GM23338 (cell line): ENCODE measurements around the gene COL2A1. TPM values are rescaled to one million over a fixed set of nuclear protein-coding genes. Genes with fewer than 3 reads are reported as not detected.

ENCODE experiments used
- ATAC-seq: fragments of 200-7000 bp; cut with Tn5 transposase; 3 replicates; pipeline ENCODE4 v1.9.1; 2020
- DNase-seq: peaks from one replicate; pipeline ENCODE4 v3.0.0-alpha.2; 2015; ENCODE audit warnings: low spot score
- H2AFZ ChIP-seq: fragments of 200-600 bp; sonication (generic); 2 replicates; pipeline ENCODE4 v1.8.0; 2016; ENCODE audit warnings: antibody characterized with exemption, mild to moderate bottlenecking, moderate library complexity
- H3F3A ChIP-seq: fragments of 200-600 bp; sonication (generic); replicated peaks from 2 replicates; pipeline ENCODE4 v1.8.0; 2017; ENCODE audit warnings: antibody characterized with exemption, mixed run types, low read depth
- H3K27ac ChIP-seq: fragments of 200-600 bp; sonication (generic); 2 replicates; pipeline ENCODE4 v1.6.1; 2016; ENCODE audit warnings: low read depth
- H3K27me3 ChIP-seq: fragments of 200-600 bp; sonication (generic); 2 replicates; pipeline ENCODE4 v1.8.0; 2016; ENCODE audit warnings: mild to moderate bottlenecking, mixed run types, moderate library complexity; ENCODE audit not compliant: insufficient read depth
- H3K36me3 ChIP-seq: fragments of 200-600 bp; sonication (generic); 2 replicates; pipeline ENCODE4 v1.8.0; 2016; ENCODE audit warnings: mild to moderate bottlenecking; ENCODE audit not compliant: insufficient read depth
- H3K4me1 ChIP-seq: fragments of 200-600 bp; sonication (generic); 2 replicates; pipeline ENCODE4 v1.8.0; 2016; ENCODE audit warnings: mild to moderate bottlenecking, moderate library complexity; ENCODE audit not compliant: insufficient read depth
- H3K4me2 ChIP-seq: fragments of 200-600 bp; sonication (generic); 2 replicates; pipeline ENCODE4 v1.7.1; 2017; ENCODE audit warnings: mixed run types
- H3K4me3 ChIP-seq: fragments of 200-600 bp; sonication (generic); 2 replicates; pipeline ENCODE4 v1.6.1; 2016; ENCODE audit warnings: mixed run types
- H3K79me2 ChIP-seq: fragments of 200-600 bp; sonication (generic); replicated peaks from 2 replicates; pipeline ENCODE4 v1.8.0; 2017; ENCODE audit warnings: mild to moderate bottlenecking; ENCODE audit not compliant: insufficient read depth
- H3K9me2 ChIP-seq: fragments of 200-600 bp; sonication (generic); 2 replicates; pipeline ENCODE4 v1.8.0; 2017; ENCODE audit not compliant: insufficient read depth
- H4K20me1 ChIP-seq: fragments of 200-600 bp; sonication (generic); replicated peaks from 2 replicates; pipeline ENCODE4 v1.8.0; 2017; ENCODE audit warnings: mild to moderate bottlenecking; ENCODE audit not compliant: insufficient read depth
- H3K27ac Mint-ChIP-seq: 2 replicates; pipeline ENCODE4 v1.8.0; 2020; ENCODE audit warnings: inconsistent platforms, mild to moderate bottlenecking, moderate library complexity, mixed read lengths
- H3K27me3 Mint-ChIP-seq: 3 replicates; pipeline ENCODE4 v1.8.0; 2022; ENCODE audit warnings: low read depth, mild to moderate bottlenecking, moderate library complexity, mixed read lengths, inconsistent platforms; ENCODE audit not compliant: insufficient read depth, poor library complexity
- H3K36me3 Mint-ChIP-seq: 3 replicates; pipeline ENCODE4 v1.8.0; 2021; ENCODE audit warnings: low read depth, mild to moderate bottlenecking, inconsistent platforms, moderate library complexity, mixed read lengths
- H3K4me1 Mint-ChIP-seq: 3 replicates; pipeline ENCODE4 v1.8.0; 2020; ENCODE audit warnings: mild to moderate bottlenecking, inconsistent platforms, mixed read lengths
- H3K4me3 Mint-ChIP-seq: 3 replicates; pipeline ENCODE4 v1.8.0; 2021; ENCODE audit warnings: moderate library complexity, mild to moderate bottlenecking, inconsistent platforms, mixed read lengths
- H3K9me3 Mint-ChIP-seq: 3 replicates; pipeline ENCODE4 v1.8.0; 2020; ENCODE audit warnings: moderate library complexity, mild to moderate bottlenecking, inconsistent platforms, mixed read lengths
- ETS1 ChIP-seq: IDR thresholded peaks from 2 replicates; pipeline ENCODE4 v1.6.1; 2016; ENCODE audit warnings: antibody characterized with exemption
- EZH2 ChIP-seq: fragments of 200-600 bp; sonication (generic); IDR thresholded peaks from one replicate; pipeline ENCODE4 v1.8.0; 2017; ENCODE audit warnings: antibody characterized with exemption, mild to moderate bottlenecking, low read depth; ENCODE audit not compliant: unreplicated experiment
- EZH2phosphoT487 ChIP-seq: fragments of 200-600 bp; sonication (generic); IDR thresholded peaks from one replicate; pipeline ENCODE4 v1.8.1; 2018; ENCODE audit warnings: antibody characterized with exemption; ENCODE audit not compliant: unreplicated experiment
- JUNB ChIP-seq: IDR thresholded peaks from one replicate; pipeline ENCODE4 v1.6.1; 2016; ENCODE audit warnings: antibody characterized with exemption; ENCODE audit not compliant: unreplicated experiment
- NANOG ChIP-seq: IDR thresholded peaks from 2 replicates; pipeline ENCODE4 v1.6.1; 2016; ENCODE audit warnings: antibody characterized with exemption, borderline replicate concordance
- POLR2AphosphoS5 ChIP-seq: IDR thresholded peaks from 2 replicates; pipeline ENCODE4 v1.6.1; 2016; ENCODE audit warnings: antibody characterized with exemption, low read depth
- ZNF331 ChIP-seq: fragments of 250-450 bp; sonication (Bioruptor Pico); IDR thresholded peaks from 2 replicates; pipeline ENCODE4 v1.5.0; 2020; ENCODE audit warnings: low read depth, mild to moderate bottlenecking, moderate library complexity
- ZNF462 ChIP-seq: fragments of 250-450 bp; sonication (Bioruptor Pico); IDR thresholded peaks from 2 replicates; pipeline ENCODE4 v1.5.0; 2020; ENCODE audit warnings: mild to moderate bottlenecking, moderate library complexity
- polyA plus RNA-seq: library from polyadenylated mRNA; unstranded; fragments of >200 nt; fragmentation: Nextera tagmentation; extraction: Ambion mirVana; gene quantifications from 2 replicates; pipeline ENCODE4 v1.2.1, GENCODE V29; 2016
- total RNA-seq: library from RNA; depleted of rRNA; stranded (reverse); fragments of >200 nt; shearing (Covaris generic); gene quantifications from 2 replicates; pipeline ENCODE4 v1.2.3, GENCODE V29; 2014

The COL2A1 gene
- total and polyA plus RNA-seq, 2 experiments from 2014 or later: 7.0 to 24.6 TPM

GRCh38 chr12:47982770-47983169, 21.5 kb downstream of the COL2A1 start (continued):
- TF ChIP-seq ZNF462 (CRISPR knock-in tag) (no peak), ETS1 (no peak), EZH2phosphoT487 (no peak), EZH2 (no peak), JUNB (no peak), POLR2AphosphoS5 (no peak), NANOG (no peak)

DNA sequence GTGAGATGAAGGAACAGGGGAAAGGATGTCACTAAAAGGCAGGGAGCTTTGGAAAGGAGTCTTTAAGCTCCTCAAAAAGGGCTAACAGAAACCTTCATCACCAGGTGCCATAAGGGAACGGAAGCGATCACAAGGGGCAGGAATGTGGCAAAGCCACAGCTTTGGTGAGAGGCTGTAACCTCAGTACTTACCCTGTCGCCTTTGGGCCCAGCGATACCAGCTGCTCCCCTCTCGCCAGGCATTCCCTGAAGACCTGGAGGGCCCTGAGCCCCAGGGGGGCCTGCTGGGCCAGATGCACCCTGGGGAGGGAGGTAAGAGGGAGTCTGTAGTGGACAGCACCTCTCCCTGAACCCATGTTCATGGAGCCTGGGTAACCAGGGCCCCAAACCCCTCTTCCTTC, 22.0 kb downstream of the COL2A1 start:
- Histone ChIP-seq H3K27ac (no peak overlapping the region), H3K9me2 (no peaks in the 10 kb centered on the region), H3K4me1 (no peaks in the 10 kb centered on the region), H3K4me3 (no peak overlapping the region), H3K27me3 (no peaks in the 10 kb centered on the region), H3K4me2 (no peak overlapping the region), H2AFZ (no peak overlapping the region), H4K20me1 (no peaks in the 10 kb centered on the region), H3K79me2 (no peaks in the 10 kb centered on the region), H3F3A (no peaks in the 10 kb centered on the region), H3K36me3 (no peaks in the 10 kb centered on the region)
- H3K27ac Mint-ChIP-seq: no peak overlapping the region
- H3K4me1 Mint-ChIP-seq: 0 out of 3 replicates have a peak, but pooled peaks cover 6% of the 10 kb centered on the region
- no peak for DNase-seq
- no peak for TF ChIP-seq ZNF331
- peaks cover 34% of the 10 kb centered on the region for H3K27me3 Mint-ChIP-seq
- no peaks in the 10 kb centered on the region; the same call in 2 of the 3 replicates for H3K36me3 Mint-ChIP-seq
- no peak for ATAC-seq
- no peak overlapping the region for H3K4me3 Mint-ChIP-seq
- H3K9me3 Mint-ChIP-seq: no peaks in the 10 kb centered on the region
